GM06990 (cell line): Measurements from ENCODE around the gene ADCYAP1R1.

Source experiments
- DNase-seq: peaks from one replicate; pipeline ENCODE4 v3.0.0-alpha.2; 2011; ENCODE audit not compliant: insufficient read length; ENCODE audit errors: extremely low read depth
- H3K27me3 ChIP-seq: replicated peaks from 2 replicates; pipeline ENCODE4 v1.6.0; 2011; ENCODE audit warnings: low read length; ENCODE audit not compliant: control insufficient read depth, insufficient read depth
- H3K36me3 ChIP-seq: 2 replicates; pipeline ENCODE4 v1.5.1; 2011; ENCODE audit warnings: low read length; ENCODE audit not compliant: control insufficient read depth, insufficient read depth
- H3K4me3 ChIP-seq: replicated peaks from 2 replicates; pipeline ENCODE4 v1.5.1; 2011; ENCODE audit warnings: low read depth, mild to moderate bottlenecking, control low read depth, low read length
- CTCF ChIP-seq: IDR thresholded peaks from 2 replicates; pipeline ENCODE4 v1.5.1; 2011; ENCODE audit warnings: low read length, control low read depth, mild to moderate bottlenecking, inconsistent platforms; ENCODE audit not compliant: insufficient read depth, poor library complexity, severe bottlenecking

ADCYAP1R1 gene

DNA sequence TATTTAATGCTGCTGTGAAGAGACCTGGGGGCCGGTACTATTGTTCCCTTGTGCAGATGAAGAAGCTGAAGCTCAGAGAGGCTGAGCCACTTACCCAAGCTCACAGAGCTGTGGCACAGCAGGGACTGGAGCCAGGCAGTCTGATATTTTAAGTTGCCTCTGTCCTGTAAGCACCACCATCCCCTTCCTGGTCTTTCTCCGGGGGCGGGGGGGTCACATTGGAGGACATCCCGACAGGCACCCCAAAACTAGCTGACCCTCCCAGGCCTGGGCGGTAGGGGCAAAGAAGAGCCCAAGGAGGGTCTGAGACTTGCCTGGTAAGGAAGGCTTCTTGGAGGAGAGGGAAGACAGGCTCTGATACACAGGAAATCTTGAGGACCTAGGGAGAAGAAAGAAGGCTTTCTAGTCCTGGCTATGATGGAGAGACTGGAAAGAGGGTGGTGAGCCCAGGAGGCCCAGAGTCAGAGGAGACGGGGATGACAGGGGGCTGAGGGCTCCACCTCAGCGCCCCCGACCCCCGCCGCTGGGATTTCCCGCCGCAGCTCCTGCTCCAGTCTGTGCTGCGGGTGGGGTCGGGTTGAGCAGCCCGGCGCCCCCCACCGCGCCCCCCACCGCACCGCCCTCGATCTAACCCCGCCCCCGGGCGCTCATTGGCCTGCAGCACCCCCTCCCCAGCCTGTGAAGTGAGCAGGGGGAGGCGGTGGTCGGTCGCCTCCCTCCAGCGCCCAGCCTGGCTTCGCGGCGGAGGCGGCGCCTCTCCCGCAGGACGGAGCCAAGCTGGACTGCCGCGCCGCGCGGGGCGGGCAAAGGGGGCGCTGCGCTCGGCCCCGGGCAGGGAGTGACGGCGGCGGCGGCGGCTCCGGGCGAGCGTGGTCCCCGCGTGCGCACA is at the start of gene ADCYAP1R1:
ADCYAP1R1 (plus strand) TSS at position 711 of the 889 bp plus-strand sequence. CDS start 10,957 bp downstream, outside the sequence.
- Histone ChIP-seq H3K4me3 (no peak within 1 kb of the TSS), H3K36me3 (no peaks in the 10 kb centered on the region), H3K27me3 (peaks cover 3% of the 10 kb centered on the region)
- TF ChIP-seq CTCF: no peak
- DNase-seq: no peak

GRCh38 chr7:31003097-31003496 is 49.0 kb upstream of the ADCYAP1R1 start:
- no peak for TF ChIP-seq CTCF
- no peak for DNase-seq
- Histone ChIP-seq H3K36me3 (no peaks in the 10 kb centered on the region), H3K4me3 (no peak overlapping the region), H3K27me3 (peaks cover 2% of the 10 kb centered on the region; the same call in 1 of the 2 replicates)

DNA sequence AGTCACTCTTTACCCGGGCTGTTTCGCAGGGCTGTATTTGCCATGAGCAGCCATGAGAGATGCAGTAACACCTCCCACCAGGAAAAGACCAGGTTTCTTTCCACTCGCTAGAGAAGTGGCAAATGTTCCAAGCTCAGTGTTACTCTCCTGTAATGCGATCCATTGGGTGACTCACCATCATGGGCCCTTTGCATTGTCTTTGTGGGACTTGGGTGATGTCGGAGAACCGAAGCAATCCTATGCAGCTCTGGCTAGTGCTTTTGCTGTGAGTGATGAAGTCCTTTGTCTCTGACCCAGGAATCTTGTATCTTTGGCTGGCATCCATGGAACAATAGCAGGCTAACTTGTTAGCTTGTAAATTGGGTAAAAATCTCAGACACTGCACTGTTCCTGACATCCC is 48.4 kb upstream of the ADCYAP1R1 start:
- H3K27me3 ChIP-seq: peaks cover 2% of the 10 kb centered on the region
- no peak overlapping the region for H3K4me3 ChIP-seq
- no peak for DNase-seq
- TF ChIP-seq CTCF: no peak
- no peaks in the 10 kb centered on the region for H3K36me3 ChIP-seq

GRCh38 chr7:31004393-31004792 is 47.7 kb upstream of the ADCYAP1R1 start:
- Histone ChIP-seq H3K36me3 (no peaks in the 10 kb centered on the region), H3K27me3 (peaks cover 2% of the 10 kb centered on the region), H3K4me3 (no peak overlapping the region)
- TF ChIP-seq CTCF: no peak
- no peak for DNase-seq

DNA sequence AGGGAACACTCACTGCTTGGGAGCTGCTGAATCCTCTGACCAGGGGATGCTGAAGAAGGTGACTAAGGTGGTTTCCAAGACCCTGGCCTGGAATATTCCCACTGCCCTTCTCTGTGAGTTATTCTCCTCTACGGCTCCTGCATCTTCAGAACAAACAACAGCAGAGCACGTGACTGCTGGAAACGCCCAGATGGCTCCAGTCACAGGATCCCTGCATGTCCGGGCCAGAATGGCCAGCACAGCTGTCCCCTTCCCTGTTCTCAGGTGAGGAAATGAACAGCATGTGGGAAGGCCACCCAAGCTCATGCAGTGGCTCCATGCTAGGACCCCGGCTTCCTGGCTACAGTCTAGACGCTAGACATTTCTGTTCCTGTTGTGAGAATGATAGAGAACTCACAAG is 45.3 kb upstream of the ADCYAP1R1 start:
- TF ChIP-seq CTCF: no peak
- H3K27me3 ChIP-seq: peaks cover 2% of the 10 kb centered on the region
- H3K4me3 ChIP-seq: no peak overlapping the region
- DNase-seq: no peak
- H3K36me3 ChIP-seq: no peaks in the 10 kb centered on the region

GRCh38 chr7:31007634-31008033 is 44.5 kb upstream of the ADCYAP1R1 start:
- Histone ChIP-seq H3K27me3 (peaks cover 2% of the 10 kb centered on the region), H3K4me3 (no peak overlapping the region), H3K36me3 (no peaks in the 10 kb centered on the region)
- no peak for DNase-seq
- TF ChIP-seq CTCF: no peak
